GM12801 (cell line): Measurements from ENCODE around the gene OR2T4.

Experiments
- TF ChIP-seq, protein P1 (sequence below): IDR thresholded peaks from one replicate; pipeline ENCODE4 v1.5.1; 2011; ENCODE audit warnings: control low read depth; ENCODE audit not compliant: insufficient read length; ENCODE audit errors: extremely low read depth

OR2T4 gene, protein sequence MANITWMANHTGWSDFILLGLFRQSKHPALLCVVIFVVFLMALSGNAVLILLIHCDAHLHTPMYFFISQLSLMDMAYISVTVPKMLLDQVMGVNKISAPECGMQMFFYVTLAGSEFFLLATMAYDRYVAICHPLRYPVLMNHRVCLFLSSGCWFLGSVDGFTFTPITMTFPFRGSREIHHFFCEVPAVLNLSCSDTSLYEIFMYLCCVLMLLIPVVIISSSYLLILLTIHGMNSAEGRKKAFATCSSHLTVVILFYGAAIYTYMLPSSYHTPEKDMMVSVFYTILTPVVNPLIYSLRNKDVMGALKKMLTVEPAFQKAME

DNA sequence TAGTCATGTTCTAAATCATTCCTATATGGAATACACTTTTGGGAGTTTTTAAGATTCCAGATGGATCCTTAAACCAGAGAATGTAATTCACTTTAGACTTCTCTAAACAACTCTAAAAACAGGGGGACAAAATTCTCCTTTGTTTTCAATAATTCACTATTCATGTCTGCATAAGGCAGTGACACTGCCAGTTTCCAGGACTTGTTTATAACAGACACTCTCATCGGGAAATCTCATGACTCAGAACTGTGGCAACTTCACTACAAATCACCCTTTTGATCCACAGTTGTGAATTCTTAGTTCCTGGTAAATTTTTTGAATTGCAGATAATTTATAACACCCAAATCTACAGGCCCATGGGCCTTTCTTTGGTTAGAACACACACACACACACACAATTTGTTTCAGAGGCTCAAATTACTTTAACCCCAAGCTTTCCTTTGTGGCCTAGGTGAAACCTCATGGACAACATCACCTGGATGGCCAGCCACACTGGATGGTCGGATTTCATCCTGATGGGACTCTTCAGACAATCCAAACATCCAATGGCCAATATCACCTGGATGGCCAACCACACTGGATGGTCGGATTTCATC is at the start of gene OR2T4:
Gene OR2T4 (plus strand): TSS at position 545 of the 595 bp plus-strand sequence. CDS start 0 bp downstream, at position 545.
- TF ChIP-seq, protein P1, sequence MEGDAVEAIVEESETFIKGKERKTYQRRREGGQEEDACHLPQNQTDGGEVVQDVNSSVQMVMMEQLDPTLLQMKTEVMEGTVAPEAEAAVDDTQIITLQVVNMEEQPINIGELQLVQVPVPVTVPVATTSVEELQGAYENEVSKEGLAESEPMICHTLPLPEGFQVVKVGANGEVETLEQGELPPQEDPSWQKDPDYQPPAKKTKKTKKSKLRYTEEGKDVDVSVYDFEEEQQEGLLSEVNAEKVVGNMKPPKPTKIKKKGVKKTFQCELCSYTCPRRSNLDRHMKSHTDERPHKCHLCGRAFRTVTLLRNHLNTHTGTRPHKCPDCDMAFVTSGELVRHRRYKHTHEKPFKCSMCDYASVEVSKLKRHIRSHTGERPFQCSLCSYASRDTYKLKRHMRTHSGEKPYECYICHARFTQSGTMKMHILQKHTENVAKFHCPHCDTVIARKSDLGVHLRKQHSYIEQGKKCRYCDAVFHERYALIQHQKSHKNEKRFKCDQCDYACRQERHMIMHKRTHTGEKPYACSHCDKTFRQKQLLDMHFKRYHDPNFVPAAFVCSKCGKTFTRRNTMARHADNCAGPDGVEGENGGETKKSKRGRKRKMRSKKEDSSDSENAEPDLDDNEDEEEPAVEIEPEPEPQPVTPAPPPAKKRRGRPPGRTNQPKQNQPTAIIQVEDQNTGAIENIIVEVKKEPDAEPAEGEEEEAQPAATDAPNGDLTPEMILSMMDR, result no peak

DNA sequence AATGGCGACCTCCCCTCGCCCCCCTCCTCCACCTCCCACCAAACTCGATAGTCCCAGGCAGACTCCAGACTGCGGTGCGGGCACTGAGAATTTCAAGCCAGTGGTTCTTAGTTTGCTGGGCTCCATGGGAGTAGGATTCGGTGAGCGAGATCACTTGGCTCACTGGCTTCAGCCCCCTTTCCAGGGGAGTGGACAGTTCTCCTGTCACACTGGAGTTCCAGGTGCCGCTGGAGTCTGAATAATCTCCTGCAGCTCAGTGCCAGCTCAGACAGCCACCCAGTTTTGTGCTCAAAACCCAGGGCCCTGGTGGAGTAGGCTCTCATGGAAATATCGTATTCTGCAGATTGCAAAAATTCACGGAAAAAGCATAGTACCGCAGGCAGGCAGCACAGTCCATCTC is 44.7 kb upstream of the OR2T4 start:
- TF ChIP-seq, protein P1, result no peak

DNA sequence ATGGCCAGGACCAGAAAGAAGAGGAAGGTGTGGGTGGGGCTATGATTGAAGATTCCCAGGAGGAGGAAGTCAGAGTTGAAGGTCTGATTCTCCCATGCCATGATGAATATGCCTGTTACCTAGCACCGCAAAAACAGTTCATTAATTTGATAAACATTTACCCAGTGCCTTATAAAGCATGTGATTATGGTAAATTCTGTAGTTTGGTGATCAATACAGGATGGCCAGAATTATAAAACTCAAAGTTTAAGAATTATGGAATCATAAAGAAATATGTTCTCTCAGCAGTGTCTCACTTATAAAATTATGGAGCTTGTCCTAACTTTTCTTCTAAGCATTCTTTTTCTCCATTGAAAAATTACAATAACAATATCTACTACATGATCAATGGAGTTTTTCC is 37.0 kb upstream of the OR2T4 start, which contains the start of gene OR2M7:
Gene OR2M7 (minus strand): TSS at position 101 of the 400 bp plus-strand sequence. CDS start 0 bp downstream, at position 101.
- TF ChIP-seq, protein P1, result no peak

DNA sequence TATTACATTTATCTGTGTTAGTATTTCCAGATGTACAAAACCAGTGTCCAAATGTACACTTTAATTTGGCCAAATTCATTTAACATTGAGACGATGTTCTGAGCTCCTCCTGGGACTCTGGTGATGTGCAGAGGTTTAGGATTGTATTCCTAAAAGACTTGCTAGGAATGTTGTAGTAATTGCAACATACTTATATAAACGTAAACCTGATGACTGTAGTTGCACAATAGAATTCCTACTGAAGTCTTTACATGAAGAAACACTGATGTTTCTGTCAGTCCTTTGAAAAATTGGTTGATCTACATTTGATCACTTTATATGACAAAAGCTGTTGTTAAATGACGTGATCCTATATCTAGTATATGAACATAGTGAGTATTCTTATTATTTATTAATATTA is 18.0 kb upstream of the OR2T4 start:
- TF ChIP-seq, protein P1, result no peak

DNA sequence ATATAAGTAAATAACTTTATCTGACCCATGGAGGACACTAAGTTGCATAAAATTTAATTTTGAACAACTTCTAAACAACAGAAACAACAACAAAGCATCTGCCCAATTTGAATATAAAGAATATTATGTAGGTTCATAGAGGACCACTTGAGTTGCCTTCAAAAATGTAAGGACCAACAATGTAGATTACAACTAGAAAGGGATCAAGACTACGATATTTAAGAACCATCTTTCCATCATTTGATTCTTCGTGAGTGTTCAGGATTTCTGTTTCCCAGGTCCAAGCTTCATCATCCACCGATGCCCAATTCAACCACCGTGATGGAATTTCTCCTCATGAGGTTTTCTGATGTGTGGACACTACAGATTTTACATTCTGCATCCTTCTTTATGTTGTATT is 13.0 kb upstream of the OR2T4 start, which contains the start of gene OR14C36:
Gene OR14C36 (plus strand): TSS at position 301 of the 400 bp plus-strand sequence. CDS start 0 bp downstream, at position 301.
- TF ChIP-seq, protein P1, result no peak

DNA sequence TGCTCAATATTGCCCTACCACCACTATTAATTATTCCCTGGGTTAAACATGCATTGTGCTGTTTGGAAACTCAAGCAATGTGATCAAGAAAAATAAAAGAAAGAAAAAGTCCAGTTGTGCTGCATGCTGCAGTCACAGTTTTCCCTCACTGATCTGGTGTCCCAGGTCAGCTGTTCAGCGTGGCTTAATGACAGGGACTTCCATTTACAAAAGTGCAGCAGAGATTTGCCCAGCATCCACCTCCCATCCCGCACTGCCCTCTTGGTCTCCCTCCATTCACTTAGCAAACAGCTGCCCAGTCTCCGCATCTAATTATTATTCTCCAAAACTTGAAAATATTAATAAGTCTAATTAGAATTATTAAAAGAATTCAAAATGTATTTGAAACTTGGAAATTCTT is 2.0 kb upstream of the OR2T4 start:
- TF ChIP-seq, protein P1, result no peak

DNA sequence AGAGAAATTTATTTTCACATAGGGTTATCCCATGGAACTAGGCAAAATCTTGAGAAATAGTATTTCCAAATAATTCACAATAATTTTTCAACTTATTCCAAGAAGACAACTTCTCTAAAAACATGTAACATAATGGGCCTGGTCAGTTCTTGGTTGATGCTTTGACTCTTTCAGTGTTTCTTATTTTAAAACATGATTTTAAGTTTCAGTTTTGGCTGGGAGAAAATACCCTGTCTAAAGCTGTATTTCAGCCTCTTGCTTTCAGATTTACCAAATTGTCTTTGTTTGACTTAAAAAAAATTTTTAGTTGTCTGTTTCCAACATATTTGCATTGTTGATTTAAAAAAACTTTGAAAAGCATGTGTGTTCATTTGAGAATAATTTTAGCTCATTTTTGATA is 5.1 kb downstream of the OR2T4 start:
- TF ChIP-seq, protein P1, result no peak
